Inflammatory macrophage (primary cell): ENCODE measurements around the gene TDRD9.

ENCODE experiments used
- DNase-seq, 2 donors: peaks; one replicate each; pipeline ENCODE4 v3.0.0-alpha.2; 2020 to 2022

TDRD9 gene

DNA sequence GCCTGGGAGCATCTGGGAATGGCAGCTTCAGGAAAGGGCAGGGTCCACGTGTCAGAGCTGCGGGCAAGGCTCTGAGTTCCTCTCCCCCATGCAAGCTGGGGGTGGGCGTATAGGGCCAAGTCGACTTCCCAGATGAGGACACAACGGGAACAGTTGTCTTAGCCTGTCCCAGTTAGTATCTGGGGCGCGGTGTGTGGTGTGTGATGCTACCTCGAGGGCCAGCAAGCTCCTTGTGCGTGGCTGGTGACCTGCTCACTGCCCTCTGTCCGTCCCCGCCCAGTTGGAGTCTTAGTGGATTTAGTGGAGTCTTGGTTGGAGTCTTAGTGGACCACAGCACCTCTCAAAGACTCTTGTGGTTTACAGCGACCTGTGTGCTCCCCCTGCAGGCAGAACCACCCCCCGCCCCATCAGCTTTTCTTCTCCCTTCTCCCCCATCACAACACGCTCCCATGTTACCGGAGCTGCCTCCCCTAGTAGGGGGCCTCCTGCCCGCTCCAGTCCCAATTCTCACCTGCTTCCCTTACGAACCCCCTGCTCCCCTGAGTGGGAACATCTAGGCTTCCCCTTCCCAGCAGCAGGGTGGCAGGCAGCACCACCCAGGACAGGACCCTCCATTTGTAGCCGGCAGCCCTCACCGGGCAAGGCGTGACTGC is 165.9 kb downstream of the TDRD9 start:
- no peak for DNase-seq

DNA sequence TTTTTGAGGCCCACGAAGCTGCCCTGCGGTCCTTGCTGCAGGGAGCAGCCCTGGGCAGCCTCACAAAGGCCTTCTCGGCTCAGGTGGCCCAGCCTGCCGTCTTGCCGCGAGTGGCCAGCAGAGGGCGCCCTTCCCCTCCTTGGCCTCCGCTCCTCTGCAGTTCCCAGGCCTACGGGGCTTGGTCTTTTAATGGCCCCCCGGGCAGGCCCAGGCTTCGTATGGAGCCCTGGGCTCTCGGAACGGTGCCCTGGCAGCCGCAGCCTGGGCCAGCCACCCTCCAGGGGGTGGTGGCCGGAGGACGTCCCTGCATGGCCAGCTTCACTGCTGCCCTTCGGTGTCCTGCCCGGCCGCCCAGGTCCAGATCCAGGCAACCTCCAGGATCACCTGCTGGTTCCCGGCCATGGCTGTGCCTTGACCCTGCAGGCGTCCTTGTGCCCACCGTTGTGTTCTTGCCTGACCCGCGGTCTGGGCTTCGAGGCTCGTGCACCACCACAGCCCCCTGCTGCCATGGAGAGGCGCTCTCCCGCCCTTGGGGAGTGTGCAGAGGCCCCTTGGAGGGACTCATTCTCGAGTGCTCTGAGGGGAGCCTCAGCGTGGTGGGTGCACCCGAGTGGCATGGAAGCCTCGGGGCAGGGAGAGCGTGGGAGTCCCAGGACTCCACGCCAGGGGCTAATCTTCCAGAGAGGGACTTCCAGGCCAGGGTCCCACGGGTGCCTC is 166.6 kb downstream of the TDRD9 start:
- DNase-seq: peak; percentile 28 to 54

DNA sequence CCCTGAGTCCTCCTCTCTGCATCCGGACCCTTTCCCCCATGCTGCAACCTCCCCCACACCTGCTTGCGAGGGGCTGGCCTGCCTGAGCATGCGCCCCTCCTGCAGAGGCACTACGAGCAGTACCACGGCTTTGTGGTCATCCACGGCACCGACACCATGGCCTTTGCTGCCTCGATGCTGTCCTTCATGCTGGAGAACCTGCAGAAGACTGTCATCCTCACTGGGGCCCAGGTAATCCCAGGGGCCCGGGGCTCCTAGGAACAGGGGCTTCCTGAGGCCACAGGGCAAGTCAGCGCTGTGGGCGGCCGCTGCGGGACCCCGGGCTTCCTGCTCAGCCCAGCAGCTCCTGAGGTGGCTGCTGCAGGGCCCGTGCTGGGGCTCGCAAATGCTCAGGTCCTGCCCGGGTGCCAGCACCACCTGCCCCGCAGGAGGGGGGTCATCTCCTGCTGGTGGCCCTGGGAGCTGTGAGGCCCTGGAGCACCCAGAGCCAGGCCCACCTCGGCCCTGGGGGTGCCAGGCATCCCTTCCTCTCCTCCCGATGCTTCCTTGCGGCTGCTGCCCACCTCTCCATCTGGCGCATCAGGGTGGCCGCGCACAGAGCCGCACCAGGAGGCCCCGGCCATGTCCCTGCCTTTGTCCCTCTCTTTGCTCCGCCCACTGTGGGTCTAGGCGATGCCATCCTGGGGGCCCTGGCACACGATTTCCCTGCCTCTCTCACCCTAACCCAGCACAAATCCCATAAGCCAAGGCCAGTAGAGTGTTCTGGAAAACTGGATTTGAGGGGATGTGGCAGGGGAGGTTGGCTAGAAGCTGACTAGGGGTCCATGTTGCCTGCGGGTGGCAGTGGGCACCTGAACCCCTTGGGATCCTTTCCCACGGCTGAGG is 167.4 kb downstream of the TDRD9 start:
- DNase-seq: no peak

DNA sequence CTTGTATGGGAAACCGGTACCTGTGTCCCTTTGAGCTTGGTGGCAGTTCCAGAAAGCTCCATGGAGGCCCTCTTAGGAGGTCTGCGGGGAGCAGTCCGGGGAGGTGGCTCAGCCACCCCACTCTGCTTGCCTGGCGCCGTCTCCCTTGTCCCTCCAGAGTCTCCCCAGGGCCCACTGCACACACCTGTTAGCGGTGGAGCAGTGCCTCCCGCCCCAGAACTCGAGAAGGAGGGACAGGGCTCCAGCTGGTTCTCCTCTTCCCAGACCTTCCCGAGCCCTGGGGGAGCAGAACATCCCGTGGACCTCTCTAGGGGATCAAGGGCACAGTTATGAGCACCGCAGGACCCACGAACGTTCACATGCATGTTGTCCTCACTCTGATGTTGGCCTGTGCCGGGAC is 168.1 kb downstream of the TDRD9 start:
- DNase-seq: no peak

DNA sequence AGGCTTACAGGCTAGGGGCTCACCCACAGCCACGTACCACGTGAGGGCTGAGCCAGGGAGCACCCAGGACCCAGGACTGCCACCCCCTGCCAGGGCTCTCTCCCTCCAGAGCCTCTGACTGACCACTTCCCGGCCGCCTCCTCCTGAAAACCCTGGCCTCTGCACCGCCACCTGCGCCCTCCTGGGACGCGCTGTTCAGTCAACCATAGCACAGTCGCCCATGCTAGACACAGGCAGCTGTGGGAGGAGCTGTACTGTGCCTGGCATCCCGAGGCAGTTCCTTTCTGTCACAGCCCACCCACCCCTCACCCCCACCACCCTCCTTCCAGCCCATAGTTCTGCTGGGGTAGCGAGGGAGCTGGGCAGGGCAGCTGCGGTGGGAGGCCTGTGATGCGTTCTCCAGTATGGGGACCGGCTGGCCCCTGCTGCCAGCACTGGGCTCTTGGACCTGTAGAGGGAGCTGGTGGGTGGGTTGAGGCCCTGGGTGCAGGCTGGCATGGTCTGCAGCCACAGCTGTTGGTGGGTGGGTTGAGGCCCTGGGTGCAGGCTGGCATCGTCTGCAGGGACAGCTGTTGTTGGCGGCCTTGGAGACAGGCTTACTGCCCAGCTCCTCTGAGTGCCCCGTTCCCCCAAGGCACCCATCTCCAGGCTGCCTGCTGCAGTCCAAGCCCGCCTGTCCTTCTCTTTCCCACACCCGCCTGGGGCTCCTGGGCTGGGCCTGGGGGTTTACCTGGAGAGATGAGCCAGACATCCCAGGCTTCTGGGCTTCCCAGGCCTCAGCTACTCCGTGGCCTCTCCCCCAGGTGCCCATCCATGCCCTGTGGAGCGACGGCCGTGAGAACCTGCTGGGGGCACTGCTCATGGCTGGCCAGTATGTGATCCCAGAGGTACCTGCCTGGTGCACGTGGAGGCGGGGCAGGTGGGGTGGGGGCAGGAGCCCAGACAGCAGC is 168.8 kb downstream of the TDRD9 start:
- DNase-seq: no peak

DNA sequence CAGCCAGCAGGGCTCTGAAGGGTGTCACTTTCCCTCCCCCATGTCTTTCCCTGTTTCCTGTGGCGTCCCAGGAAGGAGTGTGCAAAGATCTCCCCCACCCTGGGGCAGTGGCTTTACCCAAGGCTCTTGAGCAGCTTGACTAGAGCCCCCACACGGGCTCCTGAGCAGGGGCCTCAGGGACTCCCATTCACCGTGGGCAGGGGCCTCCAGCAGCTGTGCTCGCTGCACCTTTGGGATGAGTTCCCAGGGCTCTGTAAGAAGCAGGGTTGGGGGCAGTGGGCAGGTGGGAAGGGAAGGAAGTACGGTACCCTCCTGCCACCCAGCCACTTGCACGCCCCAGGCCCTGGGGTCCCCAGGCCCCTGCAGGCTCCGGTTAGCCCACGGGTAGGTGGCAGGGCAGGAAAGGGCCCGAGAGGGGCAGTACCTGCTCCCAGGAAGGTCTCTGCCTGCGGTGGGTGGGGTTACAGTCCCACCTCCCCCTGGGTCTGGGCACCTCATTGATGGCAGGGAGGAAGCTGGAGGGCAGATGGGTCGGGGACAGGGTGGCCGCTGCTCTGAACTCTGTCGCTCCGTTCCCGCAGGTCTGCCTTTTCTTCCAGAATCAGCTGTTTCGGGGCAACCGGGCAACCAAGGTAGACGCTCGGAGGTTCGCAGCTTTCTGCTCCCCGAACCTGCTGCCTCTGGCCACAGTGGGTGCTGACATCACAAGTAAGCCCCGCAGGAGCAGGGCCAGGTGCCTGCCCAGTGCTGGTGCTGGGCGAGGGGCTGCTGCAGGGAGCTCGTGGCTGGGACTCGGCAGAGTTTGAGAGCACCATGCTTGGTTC is 170.2 kb downstream of the TDRD9 start:
- no peak for DNase-seq

DNA sequence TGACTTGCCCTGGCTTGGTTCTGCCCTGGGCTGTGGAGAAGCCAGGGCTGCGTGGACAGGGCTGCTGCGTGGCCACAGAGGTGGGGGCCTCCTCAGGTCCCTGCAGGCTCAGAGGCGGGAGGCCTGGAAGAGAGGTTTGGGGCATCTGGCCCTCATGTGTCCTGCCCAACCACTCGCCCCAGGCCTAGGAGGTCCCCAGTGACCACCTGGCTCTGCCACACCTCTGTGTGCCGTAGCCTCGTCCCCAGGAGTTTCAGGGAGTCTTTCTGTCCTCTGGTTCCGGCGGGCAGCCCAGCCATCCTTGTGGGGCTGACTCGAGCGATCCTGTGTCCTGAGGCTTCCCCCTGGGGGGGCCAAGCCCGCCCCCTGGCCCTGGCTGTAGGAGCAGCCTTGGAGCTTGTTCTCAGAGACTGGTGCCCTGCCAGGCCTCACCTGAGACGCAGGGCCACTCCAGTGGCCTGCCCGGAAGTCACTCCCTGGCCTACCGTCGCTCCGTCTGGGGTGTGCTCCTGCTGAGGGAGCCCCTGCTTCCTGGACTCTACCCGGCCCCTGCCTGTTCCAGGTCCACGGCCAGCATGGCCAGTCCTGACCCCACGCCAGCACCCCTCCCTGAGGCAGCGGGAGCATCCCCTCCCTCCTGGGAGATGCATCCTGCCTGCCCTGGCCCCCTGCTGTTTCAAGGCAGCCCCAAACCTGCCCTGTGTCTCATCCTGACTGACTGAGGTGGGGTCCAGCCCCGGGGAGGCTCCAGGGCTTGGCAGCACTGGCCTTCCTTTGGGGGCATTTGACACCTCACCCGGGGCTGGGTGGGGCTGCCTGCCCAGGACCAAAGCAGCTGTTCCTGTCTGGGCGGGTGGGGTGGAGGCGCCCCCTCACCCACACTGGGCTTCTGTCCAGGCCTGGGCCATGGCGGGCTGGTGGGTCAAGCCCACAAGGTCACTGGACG is 171.1 kb downstream of the TDRD9 start:
- no peak for DNase-seq

DNA sequence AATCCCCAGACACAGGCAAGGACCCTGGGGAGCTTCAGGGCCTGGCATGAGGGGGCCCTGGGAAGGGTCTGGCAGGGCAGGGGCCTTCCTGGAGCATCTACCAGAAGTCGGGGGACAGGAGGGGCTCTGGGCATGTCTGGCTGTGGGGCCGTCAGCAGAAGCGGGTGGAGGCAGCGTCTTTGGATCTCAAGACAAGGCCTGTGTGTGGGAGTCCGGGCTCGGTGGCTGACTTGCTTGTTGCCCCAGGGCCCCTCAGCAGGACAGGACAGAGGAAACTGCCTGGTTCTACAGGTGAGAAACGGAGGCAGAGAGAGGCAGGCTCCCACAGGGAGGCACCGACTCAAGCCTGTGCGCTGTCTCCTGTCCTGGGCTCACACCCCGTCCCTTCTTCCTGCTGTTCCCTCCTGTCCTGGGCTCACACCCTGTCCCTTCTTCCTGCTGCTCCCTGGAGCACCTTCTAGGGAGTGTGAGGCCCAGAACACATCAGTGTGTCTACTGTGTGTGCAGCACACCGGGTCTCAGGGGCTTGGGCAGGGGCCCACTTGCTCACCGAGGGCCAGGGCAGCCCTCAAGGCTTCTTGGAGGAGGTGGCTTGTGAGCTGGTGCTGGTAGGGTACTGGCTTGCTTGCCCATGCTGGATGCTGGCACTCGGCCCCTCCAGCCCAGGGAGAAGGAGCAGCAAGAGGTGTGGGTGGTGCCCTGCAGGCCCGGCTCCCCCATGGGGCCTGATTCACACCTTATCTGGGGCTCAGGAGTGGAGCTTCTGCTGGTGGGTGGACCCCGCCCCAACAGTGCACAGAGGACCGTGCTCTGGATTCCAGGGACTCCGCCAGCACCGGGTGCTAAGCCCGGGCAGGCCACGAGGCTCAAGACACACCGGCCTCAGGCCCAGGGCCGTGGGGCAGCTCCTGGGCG is 172.2 kb downstream of the TDRD9 start:
- no peak for DNase-seq

DNA sequence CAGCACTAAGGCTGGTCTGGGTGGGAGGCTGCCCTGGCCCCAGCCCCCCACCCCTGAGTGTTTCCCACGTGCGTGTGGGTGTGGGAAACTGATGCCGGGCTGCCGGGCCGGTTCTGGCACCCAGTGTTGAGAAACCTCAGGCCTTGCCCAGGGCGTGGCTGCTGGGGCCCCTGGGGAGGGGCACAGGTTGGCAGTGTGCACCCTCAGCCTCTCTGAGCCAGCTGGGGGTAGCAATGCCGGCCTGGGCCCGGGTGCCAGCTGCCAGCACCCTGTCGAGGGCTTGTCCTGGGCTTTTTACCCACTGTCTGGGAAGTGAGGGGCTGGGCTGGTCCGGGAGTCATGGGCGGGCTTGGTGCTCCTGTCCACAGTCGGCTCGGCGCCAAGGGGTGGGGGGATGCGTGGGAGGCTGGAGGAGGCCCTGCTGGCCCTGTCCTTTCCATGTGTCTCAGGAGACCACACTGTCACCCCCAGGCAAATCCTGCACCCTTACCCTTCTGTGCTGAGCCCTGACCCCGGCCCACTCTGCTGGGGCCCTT is 172.9 kb downstream of the TDRD9 start:
- DNase-seq: no peak

DNA sequence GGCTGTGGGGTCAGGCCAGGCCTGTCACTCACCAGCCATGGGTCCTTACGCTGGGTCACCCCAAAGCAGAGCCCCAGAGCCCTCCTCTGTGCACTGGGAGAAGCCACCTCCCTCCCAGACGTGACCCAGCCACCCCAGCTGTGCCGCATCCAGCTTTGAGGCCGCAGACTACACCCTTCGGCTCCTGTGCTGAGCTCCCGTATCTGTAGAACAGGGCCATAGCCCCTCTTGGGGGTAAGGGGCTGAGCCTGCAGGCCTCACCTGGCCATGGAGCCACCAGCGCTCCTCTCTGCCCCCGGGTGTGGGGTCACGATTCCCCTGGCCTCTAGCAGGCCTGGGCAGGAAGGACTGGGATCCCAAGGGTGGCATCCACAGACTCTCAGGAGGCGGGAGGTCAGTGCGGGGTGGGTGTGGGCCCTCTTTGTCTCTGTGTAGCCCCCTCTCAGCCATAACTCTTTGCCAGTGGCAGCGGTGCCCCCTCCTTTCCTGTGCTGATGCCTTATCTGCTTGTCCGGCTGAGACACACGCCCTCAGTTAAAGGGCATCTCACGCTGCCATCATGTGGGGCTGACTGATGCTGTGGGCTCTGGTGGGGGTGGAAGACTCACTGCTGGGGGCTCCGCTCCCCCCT is 173.5 kb downstream of the TDRD9 start:
- DNase-seq: no peak
